ENCODE data around the gene BCAS4. TPM values are rescaled to one million over a fixed set of nuclear protein-coding genes. Genes with fewer than 3 reads are reported as not detected.

BCAS4 gene
- total RNA-seq, 3 donors from 2014 or later (not counting 1 experiment from before 2014, with no cell fraction given), result 7.7 to 13.5 (median 10.5) TPM

GRCh38 chr20:50788045-50788991 is 6.5 kb upstream of the BCAS4 start:
- Mint-ChIP-seq H3K36me3 (no peaks in the 10 kb centered on the region), H3K9me3 (no peaks in the 10 kb centered on the region), H3K4me3 (no peak overlapping the region), H3K27me3 (ENCODE audit: low read depth in 2 of 2) (peaks cover 5 to 8% of the 10 kb centered on the region in 2 donors), H3K4me1 (peaks cover 0 to 4% of the 10 kb centered on the region in 2 donors), H3K27ac (no peak overlapping the region)
- ATAC-seq (no peak), DNase-seq (no peak)
- Histone ChIP-seq H3K4me1 (ENCODE audit: control insufficient read depth, insufficient read depth, low read length) (peaks cover 12% of the 10 kb centered on the region), H3K27ac (ENCODE audit: low read length) (no peak overlapping the region), H3K9me3 (ENCODE audit: control insufficient read depth, insufficient read depth, low read length) (no peaks in the 10 kb centered on the region), H3K4me3 (ENCODE audit: low read length) (no peak overlapping the region), H3K27me3 (ENCODE audit: control insufficient read depth, insufficient read depth, low read length) (no peaks in the 10 kb centered on the region), H3K36me3 (ENCODE audit: control insufficient read depth, insufficient read depth, low read length) (no peaks in the 10 kb centered on the region)
- 82% methylated on average over 18 of the region's 18 CpGs for WGBS (ENCODE audit: insufficient coverage)
- intact Hi-C loops (cut with micrococcal nuclease), result no loop called here
- no peak for TF ChIP-seq CTCF (IDR thresholded peaks at IDR 0.05)

GRCh38 chr20:50789968-50790650 is 4.8 kb upstream of the BCAS4 start:
- Mint-ChIP-seq H3K27me3 (ENCODE audit: low read depth in 2 of 2) (peaks cover 0 to 5% of the 10 kb centered on the region in 2 donors), H3K4me3 (no peak overlapping the region), H3K9me3 (no peaks in the 10 kb centered on the region), H3K4me1 (peaks cover 0 to 9% of the 10 kb centered on the region in 2 donors), H3K27ac (peak overlapping the region in 1 of 2 donors; percentile 69), H3K36me3 (no peaks in the 10 kb centered on the region)
- H3K27ac ChIP-seq (ENCODE audit: low read length), result peak overlapping the region; percentile 81
- TF ChIP-seq CTCF (IDR thresholded peaks at IDR 0.05), result no peak
- intact Hi-C loops (cut with micrococcal nuclease), result loop anchor here (1.0 kb wide), 1 partner anchor 516 kb away; no protein-coding TSS in a partner anchor
- WGBS (ENCODE audit: insufficient coverage), result 79% methylated on average over 10 of the region's 11 CpGs
- H3K9me3 ChIP-seq (ENCODE audit: control insufficient read depth, insufficient read depth, low read length), result no peaks in the 10 kb centered on the region
- DNase-seq (no peak), ATAC-seq (no peak)
- H3K4me3 ChIP-seq (ENCODE audit: low read length), result no peak overlapping the region
- H3K27me3 ChIP-seq (ENCODE audit: control insufficient read depth, insufficient read depth, low read length), result no peaks in the 10 kb centered on the region
- H3K36me3 ChIP-seq (ENCODE audit: control insufficient read depth, insufficient read depth, low read length), result no peaks in the 10 kb centered on the region
- H3K4me1 ChIP-seq (ENCODE audit: control insufficient read depth, insufficient read depth, low read length), result peaks cover 21% of the 10 kb centered on the region

GRCh38 chr20:50790651-50791277 is 4.1 kb upstream of the BCAS4 start:
- Histone ChIP-seq H3K27ac (ENCODE audit: low read length) (peak overlapping the region; percentile 81), H3K4me1 (ENCODE audit: control insufficient read depth, insufficient read depth, low read length) (peaks cover 25% of the 10 kb centered on the region), H3K9me3 (ENCODE audit: control insufficient read depth, insufficient read depth, low read length) (no peaks in the 10 kb centered on the region), H3K4me3 (ENCODE audit: low read length) (peak overlapping the region; percentile 23), H3K27me3 (ENCODE audit: control insufficient read depth, insufficient read depth, low read length) (no peaks in the 10 kb centered on the region), H3K36me3 (ENCODE audit: control insufficient read depth, insufficient read depth, low read length) (no peaks in the 10 kb centered on the region)
- intact Hi-C loops (cut with micrococcal nuclease), result loop anchor here (1.0 kb wide), 1 partner anchor 516 kb away; no protein-coding TSS in a partner anchor
- Mint-ChIP-seq H3K27me3 (ENCODE audit: low read depth in 2 of 2) (peaks cover 0 to 5% of the 10 kb centered on the region in 2 donors), H3K4me3 (peak overlapping the region; percentile 42), H3K36me3 (no peaks in the 10 kb centered on the region), H3K27ac (peak overlapping the region in 1 of 2 donors; percentile 69), H3K9me3 (no peaks in the 10 kb centered on the region), H3K4me1 (peaks cover 5 to 13% of the 10 kb centered on the region in 2 donors)
- ATAC-seq, result peak; percentile 54 to 58 (median 56)
- TF ChIP-seq CTCF (IDR thresholded peaks at IDR 0.05), result peak; percentile 59
- DNase-seq, result peak; percentile 67 to 88
- WGBS (ENCODE audit: insufficient coverage), result 19% methylated on average over 23 of the region's 23 CpGs

All from natural killer cell (primary cell).